ENCODE data around the gene RND2.

RND2 gene

GRCh38 chr17:43031666-43032065, 6.6 kb downstream of the RND2 start:
- H3K27me3 ChIP-seq (replicated peaks; ENCODE audit: insufficient read depth, low read length) = no peaks in the 10 kb centered on the region

GRCh38 chr17:43033948-43034881, 9.2 kb downstream of the RND2 start:
- no peaks in the 10 kb centered on the region for H3K9me3 ChIP-seq (replicated peaks; ENCODE audit: insufficient read depth, low read length)
- no peak overlapping the region for H3K9ac ChIP-seq (ENCODE audit: low read length)
- H3K4me2 ChIP-seq (ENCODE audit: low read depth, low read length) = no peak overlapping the region
- H3K4me3 ChIP-seq (ENCODE audit: low read length) = no peak overlapping the region
- TF ChIP-seq EZH2 (optimal IDR thresholded peaks at IDR 0.05; ENCODE audit: low read depth, low read length) (no peak), EZH2phosphoT487 (IDR thresholded peaks at IDR 0.05; ENCODE audit: low read length) (no peak), CTCF (IDR thresholded peaks at IDR 0.05; ENCODE audit: low read length) (no peak)
- no peak overlapping the region for H2AFZ ChIP-seq (ENCODE audit: low read length)
- no peaks in the 10 kb centered on the region for H3K36me3 ChIP-seq (replicated peaks; ENCODE audit: insufficient read depth, low read length)
- DNase-seq = no peak
- H4K20me1 ChIP-seq (ENCODE audit: insufficient read depth, low read length) = no peaks in the 10 kb centered on the region
- no peaks in the 10 kb centered on the region for H3K79me2 ChIP-seq (ENCODE audit: low read length)
- H3K9me2 ChIP-seq (replicated peaks; ENCODE audit: insufficient read depth, low read length) = no peaks in the 10 kb centered on the region
- H3K4me1 ChIP-seq (ENCODE audit: low read length) = no peaks in the 10 kb centered on the region
- no peaks in the 10 kb centered on the region for H3F3A ChIP-seq (ENCODE audit: insufficient read depth, low read length)
- no peaks in the 10 kb centered on the region for H3K27me3 ChIP-seq (replicated peaks; ENCODE audit: insufficient read depth, low read length)
- no peak overlapping the region for H3K27ac ChIP-seq (ENCODE audit: low read length)

More at GRCh38 chr17:43031666-43032065, 6.6 kb downstream of the RND2 start:
- H3K4me2 ChIP-seq (ENCODE audit: low read depth, low read length) = no peak overlapping the region
- H3K79me2 ChIP-seq (ENCODE audit: low read length) = no peaks in the 10 kb centered on the region
- H2AFZ ChIP-seq (ENCODE audit: low read length) = no peak overlapping the region
- H4K20me1 ChIP-seq (ENCODE audit: insufficient read depth, low read length) = no peaks in the 10 kb centered on the region
- DNase-seq = no peak
- H3F3A ChIP-seq (ENCODE audit: insufficient read depth, low read length) = no peaks in the 10 kb centered on the region
- H3K36me3 ChIP-seq (replicated peaks; ENCODE audit: insufficient read depth, low read length) = no peaks in the 10 kb centered on the region
- no peaks in the 10 kb centered on the region for H3K9me3 ChIP-seq (replicated peaks; ENCODE audit: insufficient read depth, low read length)
- H3K4me3 ChIP-seq (ENCODE audit: low read length) = no peak overlapping the region
- H3K9ac ChIP-seq (ENCODE audit: low read length) = no peak overlapping the region
- H3K9me2 ChIP-seq (replicated peaks; ENCODE audit: insufficient read depth, low read length) = no peaks in the 10 kb centered on the region
- no peak overlapping the region for H3K27ac ChIP-seq (ENCODE audit: low read length)
- H3K4me1 ChIP-seq (ENCODE audit: low read length) = no peaks in the 10 kb centered on the region
- no peak for TF ChIP-seq EZH2 (optimal IDR thresholded peaks at IDR 0.05; ENCODE audit: low read depth, low read length)
- no peak for TF ChIP-seq EZH2phosphoT487 (IDR thresholded peaks at IDR 0.05; ENCODE audit: low read length)

GRCh38 chr17:43034894-43035293, 9.9 kb downstream of the RND2 start:
- Histone ChIP-seq H3K4me1 (ENCODE audit: low read length) (no peaks in the 10 kb centered on the region), H3K4me3 (ENCODE audit: low read length) (no peak overlapping the region)
- TF ChIP-seq EZH2 (optimal IDR thresholded peaks at IDR 0.05; ENCODE audit: low read depth, low read length) (no peak), EZH2phosphoT487 (IDR thresholded peaks at IDR 0.05; ENCODE audit: low read length) (no peak), CTCF (IDR thresholded peaks at IDR 0.05; ENCODE audit: low read length) (no peak)

GRCh38 chr17:43039646-43040045, 14.6 kb downstream of the RND2 start:
- DNase-seq = no peak
- Histone ChIP-seq H3K9me2 (replicated peaks; ENCODE audit: insufficient read depth, low read length) (no peaks in the 10 kb centered on the region), H3K27ac (ENCODE audit: low read length) (no peak overlapping the region), H3K36me3 (replicated peaks; ENCODE audit: insufficient read depth, low read length) (no peaks in the 10 kb centered on the region), H3K79me2 (ENCODE audit: low read length) (no peaks in the 10 kb centered on the region), H3K4me3 (ENCODE audit: low read length) (no peak overlapping the region), H4K20me1 (ENCODE audit: insufficient read depth, low read length) (no peaks in the 10 kb centered on the region), H3F3A (ENCODE audit: insufficient read depth, low read length) (peaks cover 4% of the 10 kb centered on the region; the same call in 1 of the 2 replicates), H3K4me2 (ENCODE audit: low read depth, low read length) (no peak overlapping the region), H3K9ac (ENCODE audit: low read length) (no peak overlapping the region), H2AFZ (ENCODE audit: low read length) (no peak overlapping the region), H3K9me3 (replicated peaks; ENCODE audit: insufficient read depth, low read length) (no peaks in the 10 kb centered on the region), H3K27me3 (replicated peaks; ENCODE audit: insufficient read depth, low read length) (no peaks in the 10 kb centered on the region), H3K4me1 (ENCODE audit: low read length) (peaks cover 12% of the 10 kb centered on the region)
- TF ChIP-seq EZH2phosphoT487 (IDR thresholded peaks at IDR 0.05; ENCODE audit: low read length) (no peak), EZH2 (optimal IDR thresholded peaks at IDR 0.05; ENCODE audit: low read depth, low read length) (no peak), CTCF (IDR thresholded peaks at IDR 0.05; ENCODE audit: low read length) (no peak)

More at GRCh38 chr17:43034894-43035293, 9.9 kb downstream of the RND2 start:
- Histone ChIP-seq H4K20me1 (ENCODE audit: insufficient read depth, low read length) (no peaks in the 10 kb centered on the region), H3K9me3 (replicated peaks; ENCODE audit: insufficient read depth, low read length) (no peaks in the 10 kb centered on the region), H3F3A (ENCODE audit: insufficient read depth, low read length) (no peaks in the 10 kb centered on the region), H2AFZ (ENCODE audit: low read length) (no peak overlapping the region), H3K9me2 (replicated peaks; ENCODE audit: insufficient read depth, low read length) (no peaks in the 10 kb centered on the region), H3K9ac (ENCODE audit: low read length) (no peak overlapping the region), H3K36me3 (replicated peaks; ENCODE audit: insufficient read depth, low read length) (no peaks in the 10 kb centered on the region), H3K27me3 (replicated peaks; ENCODE audit: insufficient read depth, low read length) (no peaks in the 10 kb centered on the region), H3K4me2 (ENCODE audit: low read depth, low read length) (no peak overlapping the region), H3K27ac (ENCODE audit: low read length) (no peak overlapping the region), H3K79me2 (ENCODE audit: low read length) (no peaks in the 10 kb centered on the region)
- no peak for DNase-seq
